Sigmoid colon (tissue), 7 donors: ENCODE results near the gene WNT1. TPM values are rescaled to one million over a fixed set of nuclear protein-coding genes. Genes with fewer than 3 reads are reported as not detected.

Experiments
- DNase-seq: peaks from one replicate; pipeline ENCODE4 v3.0.0-alpha.2; 2019
- H3K27ac ChIP-seq, 4 donors: fragments of 200-600 bp; sonication (generic); one replicate each; pipeline ENCODE4 v1.5.1; 2016 to 2019; ENCODE audit warnings: mild to moderate bottlenecking in 1 of 4
- H3K27me3 ChIP-seq, 3 donors: fragments of 200-600 bp; sonication (generic); one replicate each; pipeline ENCODE4 v1.5.1; 2019; ENCODE audit warnings: mild to moderate bottlenecking in 1 of 3
- H3K36me3 ChIP-seq, 4 donors: fragments of 200-600 bp; sonication (generic); one replicate each; pipeline ENCODE4 v1.5.1; 2016 to 2019
- H3K4me1 ChIP-seq, 4 donors: fragments of 200-600 bp; sonication (generic); one replicate each; pipeline ENCODE4 v1.5.1; 2017 to 2019
- H3K4me3 ChIP-seq, 4 donors: fragments of 200-600 bp; sonication (generic); one replicate each; pipeline ENCODE4 v1.5.1; 2017 to 2019; ENCODE audit warnings: mild to moderate bottlenecking in 2 of 4, moderate library complexity in 1 of 4
- H3K9me3 ChIP-seq, 4 donors: fragments of 200-600 bp in 3 of 4; sonication (generic) in 3 of 4; one replicate each; pipeline versions ENCODE4 v1.5.1 to v1.6.1; 2013 to 2019
- CTCF ChIP-seq, 4 experiments: fragments of 450-650 bp in 3 of 4; fragments of 200-600 bp in 1 of 4; IDR thresholded peaks; one replicate each; pipeline ENCODE4 v1.5.1; 2016 to 2019; ENCODE audit warnings: antibody characterized with exemption in 4 of 4, mild to moderate bottlenecking in 3 of 4, moderate library complexity in 2 of 4
- EP300 ChIP-seq, 4 donors: sonication (generic); formaldehyde crosslinking; IDR thresholded peaks; one replicate each; pipeline ENCODE4 v1.6.1; 2017; ENCODE audit warnings: antibody characterized with exemption in 4 of 4
- POLR2A ChIP-seq, 2 donors: fragments of 450-650 bp; IDR thresholded peaks; one replicate each; pipeline ENCODE4 v1.6.1; 2016; ENCODE audit warnings: antibody characterized with exemption in 2 of 2, mild to moderate bottlenecking in 2 of 2, moderate library complexity in 2 of 2
- POLR2AphosphoS5 ChIP-seq, 4 donors: sonication (generic); formaldehyde crosslinking; IDR thresholded peaks; one replicate each; pipeline ENCODE4 v1.6.1; 2017; ENCODE audit warnings: antibody characterized with exemption in 4 of 4
- WGBS, 2 donors: extraction: QIAGEN DNeasy Blood & Tissue Kit; methylation state at CpG; one replicate each; pipeline ENCODE4 v1.1.7; 2013; 5-methylcytosine and 5-hydroxymethylcytosine counted together
- intact Hi-C: fragments of 100-400 bp; cut with DNase I; formaldehyde crosslinking; loops from one replicate; pipeline ENCODE4 v1.15.1; 2023
- polyA plus RNA-seq, 3 donors: library from polyadenylated mRNA; stranded (reverse); fragments of 200-250 nt; gene quantifications; one replicate each; pipeline ENCODE4 v1.2.3, GENCODE V29; 2013
- total RNA-seq, 4 donors: library from RNA; depleted of rRNA; stranded (reverse); fragments of >200 nt; gene quantifications; one replicate each; pipeline ENCODE4 v1.1.0, GENCODE V29; 2016
- donor health status: healthy with polysubstance abuse.
- donor health status: Bipolar disorder and iron deficiency.
- donor health status: healthy.

Gene WNT1
- total and polyA plus RNA-seq, 7 donors = 0.10 TPM; not detected in 6

GRCh38 chr12:48943221-48943620 lies 34.9 kb upstream of the WNT1 start:
- no peak overlapping the region for H3K27ac ChIP-seq
- H3K4me3 ChIP-seq = no peak overlapping the region
- 94 to 96% methylated on average over 4 of the region's 4 CpGs for WGBS, 2 donors
- peaks cover 0 to 21% (median 9%) of the 10 kb centered on the region in 4 donors for H3K4me1 ChIP-seq
- TF ChIP-seq CTCF (IDR thresholded peaks at IDR 0.05) (no peak), EP300 (IDR thresholded peaks at IDR 0.05) (no peak), POLR2AphosphoS5 (IDR thresholded peaks at IDR 0.05) (no peak), POLR2A (IDR thresholded peaks at IDR 0.05) (no peak)
- no peaks in the 10 kb centered on the region for H3K27me3 ChIP-seq
- no peak for DNase-seq
- intact Hi-C loops = no loop called here
- H3K36me3 ChIP-seq = peaks cover 13 to 29% (median 27%) of the 10 kb centered on the region in 4 donors
- H3K9me3 ChIP-seq = no peaks in the 10 kb centered on the region

GRCh38 chr12:48946205-48946604 lies 31.9 kb upstream of the WNT1 start:
- Histone ChIP-seq H3K27ac (no peak overlapping the region), H3K36me3 (no peaks in the 10 kb centered on the region), H3K4me1 (peaks cover 0 to 20% (median 7%) of the 10 kb centered on the region in 4 donors), H3K9me3 (no peaks in the 10 kb centered on the region), H3K4me3 (no peak overlapping the region), H3K27me3 (no peaks in the 10 kb centered on the region)
- DNase-seq = no peak
- intact Hi-C loops = no loop called here
- TF ChIP-seq POLR2A (IDR thresholded peaks at IDR 0.05) (no peak), POLR2AphosphoS5 (IDR thresholded peaks at IDR 0.05) (no peak), EP300 (IDR thresholded peaks at IDR 0.05) (no peak), CTCF (IDR thresholded peaks at IDR 0.05) (no peak)

- Histone ChIP-seq H3K36me3 (no peaks in the 10 kb centered on the region), H3K27me3 (no peaks in the 10 kb centered on the region), H3K4me1 (peaks cover 0 to 14% (median 4%) of the 10 kb centered on the region in 4 donors), H3K9me3 (no peaks in the 10 kb centered on the region), H3K4me3 (no peak overlapping the region), H3K27ac (no peak overlapping the region)
- no peak for DNase-seq
- intact Hi-C loops = no loop called here
- TF ChIP-seq POLR2A (IDR thresholded peaks at IDR 0.05) (no peak), CTCF (IDR thresholded peaks at IDR 0.05) (no peak), POLR2AphosphoS5 (IDR thresholded peaks at IDR 0.05) (no peak), EP300 (IDR thresholded peaks at IDR 0.05) (no peak)
- WGBS, 2 donors = 46 to 78% methylated on average over 6 of the region's 6 CpGs
These were observed 31.2 kb upstream of the WNT1 start for GRCh38 chr12:48946943-48947342.

- Histone ChIP-seq H3K27me3 (no peaks in the 10 kb centered on the region), H3K36me3 (peaks cover 0 to under 1% (median 0%) of the 10 kb centered on the region in 4 donors), H3K4me3 (no peak overlapping the region), H3K27ac (no peak overlapping the region), H3K4me1 (peaks cover 0 to 14% (median 4%) of the 10 kb centered on the region in 4 donors), H3K9me3 (no peaks in the 10 kb centered on the region)
- intact Hi-C loops = no loop called here
- DNase-seq = no peak
- WGBS, 2 donors = 20 to 71% methylated on average over 3 of the region's 3 CpGs
- no peak for TF ChIP-seq POLR2A (IDR thresholded peaks at IDR 0.05)
- no peak for TF ChIP-seq EP300 (IDR thresholded peaks at IDR 0.05)
- no peak for TF ChIP-seq POLR2AphosphoS5 (IDR thresholded peaks at IDR 0.05)
- TF ChIP-seq CTCF (IDR thresholded peaks at IDR 0.05) = no peak
These were observed 30.4 kb upstream of the WNT1 start for GRCh38 chr12:48947727-48948126.

GRCh38 chr12:48952691-48953090 lies 25.4 kb upstream of the WNT1 start:
- H3K4me1 ChIP-seq = peaks cover 0 to 21% (median 13%) of the 10 kb centered on the region in 4 donors
- H3K4me3 ChIP-seq = no peak overlapping the region
- no peak overlapping the region for H3K27ac ChIP-seq
- intact Hi-C loops = no loop called here
- H3K9me3 ChIP-seq = no peaks in the 10 kb centered on the region
- no peak for DNase-seq
- H3K27me3 ChIP-seq = no peaks in the 10 kb centered on the region
- WGBS, 2 donors = 89 to 93% methylated on average over 4 of the region's 4 CpGs
- H3K36me3 ChIP-seq = peaks cover 0 to 4% (median 0%) of the 10 kb centered on the region in 4 donors
- TF ChIP-seq POLR2A (IDR thresholded peaks at IDR 0.05) (no peak), EP300 (IDR thresholded peaks at IDR 0.05) (no peak), POLR2AphosphoS5 (IDR thresholded peaks at IDR 0.05) (no peak), CTCF (IDR thresholded peaks at IDR 0.05) (no peak)
